GM13976 (cell line): ENCODE measurements around the gene C2orf76.

Source experiments
- DNase-seq: peaks from one replicate; pipeline ENCODE4 v3.0.0; 2012; ENCODE audit warnings: low spot score
- in situ Hi-C: fragments of 300-500 bp; cut with MboI; formaldehyde crosslinking; loops from one replicate; pipeline ENCODE4 v1.12.0; 2022; ENCODE audit warnings: low sequenced_read_pairs, mixed read lengths, inconsistent platforms; ENCODE audit not compliant: unreplicated experiment
- TF ChIP-seq, protein P1 (sequence below): IDR thresholded peaks from 2 replicates; pipeline ENCODE4 v1.5.1; 2012; ENCODE audit warnings: borderline replicate concordance, mild to moderate bottlenecking; ENCODE audit not compliant: insufficient read depth; ENCODE audit errors: extremely low read depth, missing control alignments, control extremely low read depth

Gene C2orf76

DNA sequence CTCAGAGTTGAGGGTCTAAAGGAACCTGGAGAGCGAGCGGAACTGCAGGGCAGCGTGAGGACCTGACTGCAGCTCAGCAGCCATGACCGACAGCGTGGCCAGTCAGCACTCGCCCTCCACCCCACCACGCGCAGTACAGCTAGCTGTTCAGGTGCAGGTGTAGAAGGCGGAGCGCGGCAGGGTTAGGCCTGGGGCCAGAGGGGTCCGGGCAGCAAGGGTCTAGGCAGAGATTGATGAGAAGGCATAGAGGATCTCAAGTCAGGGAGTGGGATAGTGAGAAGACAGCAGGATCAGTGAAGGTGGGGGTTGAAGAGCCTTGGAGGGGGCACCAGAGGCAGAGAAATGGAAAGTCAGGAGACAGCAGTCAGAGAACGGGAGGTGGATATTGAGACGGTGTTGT, 72.0 kb downstream of the C2orf76 start:
- no peak for DNase-seq
- in situ Hi-C loops: no loop called here
- TF ChIP-seq, protein P1, sequence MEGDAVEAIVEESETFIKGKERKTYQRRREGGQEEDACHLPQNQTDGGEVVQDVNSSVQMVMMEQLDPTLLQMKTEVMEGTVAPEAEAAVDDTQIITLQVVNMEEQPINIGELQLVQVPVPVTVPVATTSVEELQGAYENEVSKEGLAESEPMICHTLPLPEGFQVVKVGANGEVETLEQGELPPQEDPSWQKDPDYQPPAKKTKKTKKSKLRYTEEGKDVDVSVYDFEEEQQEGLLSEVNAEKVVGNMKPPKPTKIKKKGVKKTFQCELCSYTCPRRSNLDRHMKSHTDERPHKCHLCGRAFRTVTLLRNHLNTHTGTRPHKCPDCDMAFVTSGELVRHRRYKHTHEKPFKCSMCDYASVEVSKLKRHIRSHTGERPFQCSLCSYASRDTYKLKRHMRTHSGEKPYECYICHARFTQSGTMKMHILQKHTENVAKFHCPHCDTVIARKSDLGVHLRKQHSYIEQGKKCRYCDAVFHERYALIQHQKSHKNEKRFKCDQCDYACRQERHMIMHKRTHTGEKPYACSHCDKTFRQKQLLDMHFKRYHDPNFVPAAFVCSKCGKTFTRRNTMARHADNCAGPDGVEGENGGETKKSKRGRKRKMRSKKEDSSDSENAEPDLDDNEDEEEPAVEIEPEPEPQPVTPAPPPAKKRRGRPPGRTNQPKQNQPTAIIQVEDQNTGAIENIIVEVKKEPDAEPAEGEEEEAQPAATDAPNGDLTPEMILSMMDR: no peak

DNA sequence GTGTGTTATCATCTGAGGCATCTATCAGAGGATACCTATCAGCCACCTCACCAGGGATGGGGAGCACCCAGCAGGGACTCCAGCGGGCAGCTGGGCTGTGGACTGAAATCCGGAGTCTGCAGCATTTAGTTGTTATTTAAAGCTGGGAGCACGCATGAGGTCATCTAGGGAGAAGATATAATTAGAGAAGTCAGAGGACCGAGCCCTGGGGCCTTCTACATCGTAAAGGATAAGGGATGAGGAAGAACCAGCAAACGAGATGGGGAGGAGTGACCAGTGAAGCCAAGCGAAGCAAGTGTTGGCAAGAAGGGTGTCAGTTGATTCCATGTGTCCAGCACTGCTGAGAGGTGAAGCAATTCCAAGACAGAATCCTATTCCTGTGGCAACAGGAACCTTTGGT, 72.7 kb downstream of the C2orf76 start:
- TF ChIP-seq, protein P1: no peak
- DNase-seq: no peak
- in situ Hi-C loops: no loop called here

DNA sequence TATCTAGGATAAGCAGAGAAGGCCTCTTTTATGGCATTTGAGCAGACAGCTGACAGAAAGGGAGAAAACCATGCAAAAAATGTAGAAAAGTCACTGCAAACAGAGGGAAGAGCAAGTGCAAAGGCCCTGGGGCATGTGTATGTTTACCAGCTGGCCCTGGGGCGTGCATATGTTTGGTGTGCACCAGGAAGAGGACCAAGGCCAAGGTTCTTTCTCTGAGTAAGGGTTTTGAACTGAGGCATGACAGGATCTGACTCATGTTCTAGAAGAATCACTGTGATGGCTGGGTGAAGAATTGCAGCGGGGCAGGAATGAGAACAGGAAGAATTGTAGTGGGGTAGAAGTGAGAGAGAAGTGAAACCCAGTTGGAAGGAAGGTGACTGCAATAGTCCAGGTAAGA, 73.4 kb downstream of the C2orf76 start:
- TF ChIP-seq, protein P1: no peak
- DNase-seq: no peak
- in situ Hi-C loops: no loop called here

DNA sequence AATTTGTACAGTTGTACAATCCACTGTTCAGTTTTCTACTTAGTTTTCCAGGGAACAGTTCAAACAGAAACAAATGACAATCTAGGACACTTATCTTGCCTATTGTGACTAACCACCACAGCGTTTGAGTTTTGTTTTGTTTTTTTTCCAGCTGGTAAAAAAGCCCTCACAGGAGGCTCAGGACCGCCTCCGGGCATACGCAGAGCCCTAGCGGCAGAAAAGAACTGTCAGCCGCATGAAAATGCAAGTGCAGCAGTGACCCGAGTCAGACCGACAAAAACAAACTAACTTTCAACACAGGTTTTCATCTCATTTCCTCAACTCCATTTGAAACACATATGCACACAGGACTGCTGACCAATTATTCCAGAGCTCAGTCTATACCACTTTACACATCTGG, 74.4 kb downstream of the C2orf76 start:
- in situ Hi-C loops: no loop called here
- TF ChIP-seq, protein P1: no peak
- DNase-seq: no peak

DNA sequence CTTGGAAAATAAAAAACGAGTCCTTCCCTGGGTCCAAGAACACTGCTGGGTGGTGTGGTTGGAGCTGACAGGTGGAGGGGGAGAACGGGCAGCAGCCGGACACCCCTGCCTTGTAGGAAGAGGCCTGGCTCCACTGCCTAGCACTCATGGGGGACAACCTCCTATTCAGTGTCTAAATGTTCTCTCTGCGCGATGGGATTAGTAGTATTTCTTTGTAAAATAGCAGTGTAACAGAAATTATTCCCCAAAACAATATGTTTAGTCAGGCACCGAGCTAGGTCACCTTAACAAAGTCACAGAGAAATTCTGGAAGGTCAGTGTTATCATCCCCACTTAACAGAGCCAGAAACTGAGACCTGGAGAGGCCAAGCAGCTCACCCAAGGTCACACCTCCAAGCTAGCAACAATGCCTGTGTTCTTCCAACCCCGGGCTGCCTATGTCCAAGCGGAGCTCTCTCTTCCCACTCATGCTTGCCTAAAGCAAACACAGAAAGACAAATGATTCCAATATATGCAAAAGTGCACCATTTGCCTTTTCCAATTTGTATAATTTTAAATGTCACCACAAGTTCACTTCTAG, 75.0 kb downstream of the C2orf76 start:
- DNase-seq: no peak
- in situ Hi-C loops: no loop called here
- TF ChIP-seq, protein P1: no peak

DNA sequence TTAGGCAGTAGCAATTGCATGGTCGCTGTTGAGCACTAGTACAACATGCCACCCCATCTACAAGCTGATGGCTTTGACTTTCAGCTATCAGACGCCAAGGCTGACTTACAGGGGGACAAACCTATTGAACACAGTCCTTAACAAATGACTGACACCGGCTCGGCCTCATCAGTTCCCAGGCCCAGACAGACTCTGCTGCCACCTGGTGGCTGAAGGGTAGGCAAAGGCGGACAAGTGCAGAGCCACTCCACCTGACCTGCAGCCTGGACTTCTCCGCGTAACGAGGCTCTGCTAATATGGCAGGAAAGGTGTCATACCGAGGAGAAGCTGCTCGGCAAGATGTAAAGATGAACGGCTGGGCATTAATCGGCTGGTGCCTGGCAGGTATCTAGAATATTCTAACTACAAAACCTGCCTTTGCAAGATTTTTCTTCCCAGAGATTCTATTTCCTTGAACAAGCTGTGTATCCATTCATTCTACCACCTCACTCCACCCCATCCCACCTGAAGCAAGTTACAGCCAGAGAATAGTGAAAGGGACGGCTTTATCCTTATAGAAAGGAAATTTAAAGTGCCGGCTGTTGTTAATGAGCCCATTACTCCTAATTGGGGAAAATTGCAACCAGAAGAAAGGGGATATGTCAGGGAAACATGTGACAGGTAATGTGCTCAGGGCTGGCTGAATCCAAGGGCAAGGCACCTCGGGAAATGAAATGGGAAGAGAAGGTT, 75.6 kb downstream of the C2orf76 start:
- peak; percentile 87 for DNase-seq
- TF ChIP-seq, protein P1: peak; percentile 87
- in situ Hi-C loops: no loop called here
